CD4-positive, alpha-beta T cell (primary cell): ENCODE results near the gene TBX18. TPM values are rescaled to one million over a fixed set of nuclear protein-coding genes. Genes with fewer than 3 reads are reported as not detected.

Source experiments
- ATAC-seq: fragments of 200-7000 bp; cut with Tn5 transposase; one replicate; pipeline ENCODE4 v1.10.0; 2022; ENCODE audit warnings: mild to moderate bottlenecking; ENCODE audit not compliant: poor library complexity
- CTCF ChIA-PET: fragments of 350-600 bp; sonication (Branson Sonifier 250); formaldehyde crosslinking; loops from one replicate; lab custom pipeline; 2021; ENCODE audit warnings: antibody characterized with exemption, inconsistent platforms; lab: Charles Lee
- POLR2A ChIA-PET: fragments of 350-600 bp; sonication (Branson Sonifier 250); formaldehyde crosslinking; loops from one replicate; lab custom pipeline; 2021; ENCODE audit warnings: antibody characterized with exemption, inconsistent platforms; lab: Charles Lee
- DNase-seq, 14 experiments: peaks; one replicate each; pipeline ENCODE4 v3.0.0-alpha.2; 2013 to 2020; ENCODE audit warnings: mixed read lengths in 2 of 14
- H3K27ac ChIP-seq, 2 donors: one replicate each; pipeline versions ENCODE4 v1.5.1 to v1.7.0; 2013; ENCODE audit warnings: low read length in 2 of 2, low read depth in 1 of 2, mild to moderate bottlenecking in 1 of 2
- H3K27me3 ChIP-seq, 2 experiments: 1 replicate in 1 of 2; 2 replicates in 1 of 2; pipeline versions ENCODE4 v1.6.1 to v1.7.0; 2013; ENCODE audit warnings: low read length in 2 of 2, control low read depth in 1 of 2, mild to moderate bottlenecking in 1 of 2, moderate library complexity in 1 of 2; ENCODE audit not compliant: insufficient read depth in 2 of 2, control insufficient read depth in 1 of 2
- H3K36me3 ChIP-seq: one replicate; pipeline ENCODE4 v1.6.1; 2013; ENCODE audit warnings: low read length, control low read depth; ENCODE audit not compliant: insufficient read depth
- H3K4me1 ChIP-seq: one replicate; pipeline ENCODE4 v1.6.1; 2013; ENCODE audit warnings: low read length, control low read depth; ENCODE audit not compliant: insufficient read depth
- H3K4me3 ChIP-seq: one replicate; pipeline ENCODE4 v1.5.1; 2013; ENCODE audit warnings: mild to moderate bottlenecking, low read length, moderate library complexity
- H3K9me3 ChIP-seq, 2 experiments: 1 replicate in 1 of 2; 2 replicates in 1 of 2; pipeline versions ENCODE4 v1.6.1 to v1.7.0; 2013; ENCODE audit warnings: low read length in 2 of 2, mild to moderate bottlenecking in 2 of 2, control low read depth in 1 of 2, moderate library complexity in 1 of 2; ENCODE audit not compliant: control insufficient read depth in 1 of 2, insufficient read depth in 1 of 2
- H3K27ac Mint-ChIP-seq: one replicate; pipeline ENCODE4 v1.8.0; 2020; ENCODE audit warnings: mixed read lengths
- H3K27me3 Mint-ChIP-seq: one replicate; pipeline ENCODE4 v1.8.0; 2021; ENCODE audit warnings: mixed read lengths
- H3K36me3 Mint-ChIP-seq: one replicate; pipeline ENCODE4 v1.8.0; 2021; ENCODE audit warnings: low read depth, mixed read lengths
- H3K4me1 Mint-ChIP-seq: one replicate; pipeline ENCODE4 v1.8.0; 2021; ENCODE audit warnings: low read depth, mixed read lengths
- H3K4me3 Mint-ChIP-seq: one replicate; pipeline ENCODE4 v1.8.0; 2020; ENCODE audit warnings: mild to moderate bottlenecking, mixed read lengths
- H3K9me3 Mint-ChIP-seq: one replicate; pipeline ENCODE4 v1.8.0; 2020; ENCODE audit warnings: mixed read lengths
- intact Hi-C, 2 experiments: fragments of 100-400 bp; cut with DNase I in 1 of 2; cut with micrococcal nuclease in 1 of 2; formaldehyde crosslinking; loops; one replicate each; pipeline versions ENCODE4 v1.15.1 to v1.9.0; 2023 to 2025; cut with DNase I, micrococcal nuclease
- total RNA-seq, 174 experiments: library from RNA in 2 of 174; stranded (reverse) in 2 of 174; gene quantifications; one replicate each; pipeline ENCODE4 v1.2.3 and lab custom pipeline; 2021 to 2026
- TF ChIP-seq, protein P1 (sequence below): fragments of 200-600 bp; IDR thresholded peaks from one replicate; pipeline ENCODE4 v1.8.0; 2022; ENCODE audit warnings: antibody characterized with exemption, mild to moderate bottlenecking

TBX18 gene
- total RNA-seq, 2 experiments from 2014 or later = not detected

DNA sequence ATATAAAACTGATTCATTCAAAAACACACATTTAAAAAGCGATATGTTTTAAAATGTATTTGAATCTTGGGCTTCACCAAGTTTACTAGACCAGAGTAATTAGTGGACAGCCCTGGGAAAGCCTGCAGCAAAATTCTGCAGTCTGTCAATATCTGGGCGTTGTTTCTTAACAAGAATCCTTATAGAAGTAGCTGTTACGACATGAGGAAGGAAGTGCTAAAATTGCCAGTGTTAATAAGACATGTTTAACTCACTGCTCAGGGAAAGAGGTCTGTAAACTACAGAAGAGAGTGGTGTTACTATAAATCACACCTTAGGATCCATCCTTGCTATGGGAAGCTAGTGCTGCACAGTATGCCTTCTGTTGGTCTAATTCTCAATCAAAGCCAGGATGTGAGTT, 120.6 kb downstream of the TBX18 start:
- H3K4me3 ChIP-seq = no peak overlapping the region
- intact Hi-C loops = no loop called here
- CTCF ChIA-PET = no interaction called here

GRCh38 chr6:84641076-84641475, 123.3 kb downstream of the TBX18 start:
- TF ChIP-seq, protein P1, sequence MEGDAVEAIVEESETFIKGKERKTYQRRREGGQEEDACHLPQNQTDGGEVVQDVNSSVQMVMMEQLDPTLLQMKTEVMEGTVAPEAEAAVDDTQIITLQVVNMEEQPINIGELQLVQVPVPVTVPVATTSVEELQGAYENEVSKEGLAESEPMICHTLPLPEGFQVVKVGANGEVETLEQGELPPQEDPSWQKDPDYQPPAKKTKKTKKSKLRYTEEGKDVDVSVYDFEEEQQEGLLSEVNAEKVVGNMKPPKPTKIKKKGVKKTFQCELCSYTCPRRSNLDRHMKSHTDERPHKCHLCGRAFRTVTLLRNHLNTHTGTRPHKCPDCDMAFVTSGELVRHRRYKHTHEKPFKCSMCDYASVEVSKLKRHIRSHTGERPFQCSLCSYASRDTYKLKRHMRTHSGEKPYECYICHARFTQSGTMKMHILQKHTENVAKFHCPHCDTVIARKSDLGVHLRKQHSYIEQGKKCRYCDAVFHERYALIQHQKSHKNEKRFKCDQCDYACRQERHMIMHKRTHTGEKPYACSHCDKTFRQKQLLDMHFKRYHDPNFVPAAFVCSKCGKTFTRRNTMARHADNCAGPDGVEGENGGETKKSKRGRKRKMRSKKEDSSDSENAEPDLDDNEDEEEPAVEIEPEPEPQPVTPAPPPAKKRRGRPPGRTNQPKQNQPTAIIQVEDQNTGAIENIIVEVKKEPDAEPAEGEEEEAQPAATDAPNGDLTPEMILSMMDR = no peak
- DNase-seq = no peak
- Mint-ChIP-seq H3K27me3 (no peaks in the 10 kb centered on the region), H3K4me3 (no peak overlapping the region), H3K4me1 (no peaks in the 10 kb centered on the region), H3K27ac (no peak overlapping the region), H3K9me3 (peaks cover 4% of the 10 kb centered on the region), H3K36me3 (no peaks in the 10 kb centered on the region)
- Histone ChIP-seq H3K4me1 (no peaks in the 10 kb centered on the region), H3K9me3 (no peaks in the 10 kb centered on the region), H3K27ac (no peak overlapping the region), H3K36me3 (no peaks in the 10 kb centered on the region), H3K27me3 (no peaks in the 10 kb centered on the region), H3K4me3 (no peak overlapping the region)
- ChIA-PET POLR2A (no interaction called here), CTCF (no interaction called here)
- intact Hi-C loops = no loop called here
- ATAC-seq = no peak

More for the DNA sequence above, 120.6 kb downstream of the TBX18 start:
- H3K4me1 ChIP-seq = no peaks in the 10 kb centered on the region
- DNase-seq (no peak), ATAC-seq (no peak)
- H3K27ac ChIP-seq = no peak overlapping the region
- Mint-ChIP-seq H3K36me3 (no peaks in the 10 kb centered on the region), H3K27ac (no peak overlapping the region), H3K4me1 (no peaks in the 10 kb centered on the region), H3K4me3 (no peak overlapping the region), H3K27me3 (no peaks in the 10 kb centered on the region), H3K9me3 (no peaks in the 10 kb centered on the region)
- H3K27me3 ChIP-seq = no peaks in the 10 kb centered on the region
- no peaks in the 10 kb centered on the region for H3K36me3 ChIP-seq
- no peaks in the 10 kb centered on the region for H3K9me3 ChIP-seq
- TF ChIP-seq, protein P1 = no peak
- POLR2A ChIA-PET = no interaction called here

- Mint-ChIP-seq H3K36me3 (no peaks in the 10 kb centered on the region), H3K27ac (no peak overlapping the region), H3K4me3 (no peak overlapping the region), H3K9me3 (peaks cover 4% of the 10 kb centered on the region), H3K27me3 (no peaks in the 10 kb centered on the region), H3K4me1 (no peaks in the 10 kb centered on the region)
- intact Hi-C loops = no loop called here
- TF ChIP-seq, protein P1 = no peak
- H3K9me3 ChIP-seq = no peaks in the 10 kb centered on the region
- POLR2A ChIA-PET = no interaction called here
- DNase-seq (no peak), ATAC-seq (no peak)
- no peak overlapping the region for H3K4me3 ChIP-seq
- no peaks in the 10 kb centered on the region for H3K4me1 ChIP-seq
- H3K27ac ChIP-seq = no peak overlapping the region
- H3K27me3 ChIP-seq = no peaks in the 10 kb centered on the region
- no peaks in the 10 kb centered on the region for H3K36me3 ChIP-seq
- CTCF ChIA-PET = no interaction called here
Observed at GRCh38 chr6:84639396-84639795, 125.0 kb downstream of the TBX18 start.
